ENCODE data around the gene ABCC1.

Gene ABCC1

GRCh38 chr16:15928261-15929104 lies 20.9 kb upstream of the ABCC1 start:
- Histone ChIP-seq H3K36me3 (ENCODE audit: control insufficient read depth in 2 of 2, insufficient read depth in 1 of 2, low read length in 2 of 2) (no peaks in the 10 kb centered on the region), H3K9me3 (ENCODE audit: control insufficient read depth, insufficient read depth, low read depth, low read length) (no peaks in the 10 kb centered on the region), H3K4me3 (ENCODE audit: low read depth, low read length) (no peak overlapping the region), H3K4me1 (ENCODE audit: control insufficient read depth, insufficient read depth, low read length) (no peaks in the 10 kb centered on the region), H3K27ac (ENCODE audit: extremely low read depth, low read depth, low read length) (no peak overlapping the region)
- TF ChIP-seq ATF2 (tag by site-specific recombination; IDR thresholded peaks at IDR 0.05; ENCODE audit: low read depth) (no peak), ZNF394 (tag by site-specific recombination; IDR thresholded peaks at IDR 0.05; ENCODE audit: borderline replicate concordance) (no peak), ZBTB7A (tag by site-specific recombination; IDR thresholded peaks at IDR 0.05; ENCODE audit: low read depth) (no peak), AEBP2 (tag by site-specific recombination; IDR thresholded peaks at IDR 0.05; ENCODE audit: borderline replicate concordance) (no peak), GLI2 (tag by site-specific recombination; IDR thresholded peaks at IDR 0.05; ENCODE audit: borderline replicate concordance, low read depth) (no peak), ZBTB26 (tag by site-specific recombination; optimal IDR thresholded peaks at IDR 0.05) (no peak), ZNF214 (tag by site-specific recombination; IDR thresholded peaks at IDR 0.05; ENCODE audit: borderline replicate concordance) (no peak), HOXA7 (CRISPR knock-in tag; IDR thresholded peaks at IDR 0.05; ENCODE audit: borderline replicate concordance) (no peak), ZNF292 (tag by site-specific recombination; IDR thresholded peaks at IDR 0.05; ENCODE audit: borderline replicate concordance, low read depth) (no peak), ZNF175 (tag by site-specific recombination; IDR thresholded peaks at IDR 0.05) (no peak), ZNF645 (tag by site-specific recombination; IDR thresholded peaks at IDR 0.05) (no peak), ZNF266 (tag by site-specific recombination; IDR thresholded peaks at IDR 0.05; ENCODE audit: low read depth) (no peak), ZNF830 (tag by site-specific recombination; IDR thresholded peaks at IDR 0.05; ENCODE audit: low read depth) (no peak), ZNF169 (tag by site-specific recombination; IDR thresholded peaks at IDR 0.05) (no peak), ZNF223 (tag by site-specific recombination; IDR thresholded peaks at IDR 0.05) (no peak), ZNF248 (tag by site-specific recombination; IDR thresholded peaks at IDR 0.05) (no peak), KLF8 (tag by site-specific recombination; IDR thresholded peaks at IDR 0.05) (no peak), ZNF416 (tag by site-specific recombination; IDR thresholded peaks at IDR 0.05) (no peak), ZNF10 (tag by site-specific recombination; IDR thresholded peaks at IDR 0.05) (no peak), ZNF768 (tag by site-specific recombination; IDR thresholded peaks at IDR 0.05) (no peak)
- ChIA-PET POLR2A (no interaction called here), CTCF (interaction anchor here (0.7 kb wide), 1 partner anchor 41 kb away, joined by 4 read pairs; no protein-coding TSS in a partner anchor)
